ENCODE results near the gene RAC2. TPM values are rescaled to one million over a fixed set of nuclear protein-coding genes. Genes with fewer than 3 reads are reported as not detected.
"Not testable (repeated sequence)": the region's sequence is repeated elsewhere in the genome, so short reads cannot be mapped to it uniquely, and the experiment has no call there.

Gene RAC2
- total RNA-seq, 1 experiment from 2014 or later: 246 TPM

DNA sequence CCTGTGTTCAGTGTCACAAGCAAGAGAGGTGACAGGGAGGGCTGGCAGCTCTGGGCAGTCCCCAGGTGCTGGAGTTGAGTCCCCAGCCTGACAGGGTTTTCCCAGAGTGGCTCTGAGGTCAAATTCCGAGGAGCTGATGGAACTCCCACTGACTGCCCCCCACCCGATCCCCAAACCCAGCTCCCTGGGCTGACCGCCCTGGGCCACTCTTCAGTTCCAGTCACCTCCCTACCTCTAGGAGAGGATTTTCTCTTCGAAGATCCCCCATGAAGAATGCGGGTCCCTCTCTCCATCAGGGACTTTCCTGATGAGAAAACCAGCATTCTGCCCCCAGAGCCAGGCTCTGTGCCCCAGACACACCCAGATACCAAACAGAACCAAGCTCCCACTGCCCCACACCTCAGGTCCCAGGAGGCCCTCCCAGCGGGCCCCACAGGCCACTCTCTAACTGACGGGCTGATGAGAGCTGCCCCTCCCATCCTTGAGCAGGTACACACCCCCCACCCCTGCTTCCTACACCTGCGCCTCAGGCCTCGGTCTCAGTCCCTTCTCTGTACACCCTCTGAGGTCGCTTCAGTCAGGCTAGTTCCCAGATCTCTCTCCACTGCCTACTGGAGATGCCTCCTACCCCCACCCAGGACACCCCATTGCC, 12.1 kb upstream of the RAC2 start:
- DNase-seq (ENCODE audit: low read depth): no peak

DNA sequence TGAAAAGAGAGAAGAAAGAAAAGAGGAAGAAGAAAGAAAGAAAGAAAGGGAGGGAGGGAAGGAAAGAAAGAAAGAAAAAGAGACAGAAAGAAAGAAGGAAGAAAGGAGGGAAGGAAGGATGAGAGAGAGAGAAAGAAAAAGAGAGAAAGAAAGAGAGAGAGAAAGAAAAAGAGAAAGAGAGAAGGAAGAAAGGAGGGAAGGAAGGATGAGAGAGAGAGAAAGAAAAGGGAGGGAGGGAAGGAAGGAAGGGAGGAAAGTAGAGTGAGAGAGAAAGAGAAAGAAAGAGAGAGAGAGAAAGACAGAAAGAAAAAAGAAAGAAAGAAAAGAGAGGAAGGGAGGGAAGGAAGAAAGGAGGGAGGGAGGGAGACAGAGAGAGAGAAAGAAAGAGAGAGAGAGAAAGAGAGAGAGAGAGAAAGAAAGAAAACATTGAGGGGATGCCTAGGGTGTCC, 11.5 kb upstream of the RAC2 start:
- no peak for DNase-seq (ENCODE audit: low read depth)

DNA sequence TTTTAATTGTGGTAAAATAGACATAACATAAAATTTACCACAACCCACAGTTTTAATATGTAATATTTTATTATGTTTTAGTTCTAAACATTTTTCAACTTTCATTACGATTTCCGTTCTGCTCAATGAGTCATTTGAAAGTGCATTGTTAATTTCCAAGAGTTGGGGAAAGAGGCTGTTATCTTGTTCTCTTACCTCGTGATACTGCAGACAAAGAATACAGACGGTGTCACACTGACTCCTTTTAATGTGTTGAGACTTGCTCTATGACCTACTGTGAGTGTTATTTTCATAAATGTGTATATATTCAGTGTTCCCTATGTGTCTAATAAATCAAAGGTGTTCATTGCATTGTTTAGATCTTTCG, 10.8 kb upstream of the RAC2 start:
- peak; percentile 39 for DNase-seq (ENCODE audit: low read depth)

DNA sequence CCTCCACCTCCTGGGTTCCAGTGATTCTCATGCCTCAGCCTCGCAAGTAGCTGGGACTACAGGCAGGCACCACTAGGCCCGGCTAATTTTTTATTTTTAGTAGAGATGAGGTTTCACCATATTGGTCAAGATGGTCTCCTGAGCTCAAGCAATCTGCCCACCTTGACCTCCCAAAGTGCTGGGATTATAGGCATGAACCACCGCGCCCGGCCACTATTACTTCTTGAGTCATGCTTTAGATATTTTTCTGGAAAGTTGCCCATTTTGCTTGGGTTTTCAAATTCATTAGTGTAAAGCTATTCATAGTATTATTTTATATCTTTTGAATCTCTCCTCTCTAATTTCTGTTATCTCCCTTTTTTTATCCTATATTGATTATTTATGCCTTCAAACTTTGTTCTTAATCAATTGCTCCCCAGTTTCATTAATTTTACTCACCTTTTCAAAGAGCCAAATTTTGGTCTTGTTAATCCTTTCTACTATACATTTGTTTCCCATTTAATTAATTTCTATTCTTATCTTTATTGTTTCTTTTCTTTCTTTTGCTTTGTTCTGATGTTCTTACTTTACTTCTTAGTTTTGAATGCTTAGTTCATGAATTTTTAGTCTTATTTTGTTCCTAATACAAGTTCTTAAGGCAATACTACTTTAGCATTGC, 10.3 kb upstream of the RAC2 start:
- peak; percentile 76 for DNase-seq (ENCODE audit: low read depth)

DNA sequence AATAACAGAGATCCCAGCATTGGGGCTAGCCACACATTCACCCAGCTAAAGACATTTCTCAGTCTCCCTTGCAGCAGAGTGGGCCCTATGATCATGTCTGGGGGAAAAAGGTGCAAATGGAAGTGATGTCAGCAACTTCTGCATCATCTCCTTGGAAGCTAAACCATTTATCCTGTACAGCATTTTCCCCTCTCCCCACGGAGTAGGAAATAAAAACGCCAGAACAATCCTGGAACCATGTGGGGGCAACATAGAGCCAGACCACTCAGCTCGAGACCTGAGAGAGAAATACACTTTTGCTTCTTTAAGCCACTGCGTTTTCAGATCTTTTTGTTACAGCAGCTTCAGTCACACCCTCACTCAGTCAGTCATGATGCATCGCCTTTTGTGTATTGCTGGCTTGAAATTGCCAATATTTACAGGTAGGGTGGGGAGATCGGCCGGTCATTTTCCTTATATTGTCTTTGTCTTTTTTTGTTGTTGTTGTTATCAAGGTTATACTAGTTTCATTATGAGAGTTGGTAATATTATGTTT, 9.1 kb upstream of the RAC2 start:
- peak; percentile 20 for DNase-seq (ENCODE audit: low read depth)

DNA sequence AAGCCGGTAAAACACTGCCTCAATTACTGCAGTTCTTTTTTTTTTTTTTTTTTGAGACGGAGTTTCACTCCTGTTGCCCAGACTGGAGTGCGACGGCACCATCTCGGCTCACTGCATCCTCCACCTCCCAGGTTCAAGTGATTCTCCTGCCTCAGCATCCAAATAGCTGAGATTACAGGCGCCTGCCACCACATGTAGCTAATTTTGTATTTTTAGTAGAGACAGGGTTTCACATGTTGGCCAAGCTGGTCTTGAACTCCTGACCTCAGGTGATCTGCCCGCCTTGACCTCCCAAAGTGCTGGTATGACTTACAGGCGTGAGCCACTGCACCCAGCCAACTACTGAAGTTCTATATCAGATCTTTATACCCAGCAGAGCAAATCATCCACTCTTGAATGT, 7.8 kb upstream of the RAC2 start:
- DNase-seq (ENCODE audit: low read depth): not testable (repeated sequence)

DNA sequence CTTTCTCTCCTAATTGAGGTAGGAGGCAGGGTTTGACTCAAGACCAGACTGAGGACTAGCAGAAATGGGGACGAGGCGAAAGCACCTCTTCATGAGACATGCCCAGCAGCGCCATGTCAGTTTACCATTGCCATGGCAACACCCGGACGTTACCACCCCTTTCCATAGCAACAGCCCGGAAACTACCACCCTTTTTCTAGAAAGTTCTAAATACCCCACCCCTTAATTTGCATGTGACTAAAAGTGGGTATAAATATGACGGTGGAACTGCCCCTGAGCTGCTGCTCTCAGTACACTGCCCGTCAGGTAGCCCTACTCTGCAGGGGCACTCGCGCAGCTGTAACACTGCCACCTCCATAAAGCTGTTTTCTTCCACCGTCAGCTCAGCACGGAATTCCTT, 5.9 kb upstream of the RAC2 start:
- no peak for DNase-seq (ENCODE audit: low read depth)

DNA sequence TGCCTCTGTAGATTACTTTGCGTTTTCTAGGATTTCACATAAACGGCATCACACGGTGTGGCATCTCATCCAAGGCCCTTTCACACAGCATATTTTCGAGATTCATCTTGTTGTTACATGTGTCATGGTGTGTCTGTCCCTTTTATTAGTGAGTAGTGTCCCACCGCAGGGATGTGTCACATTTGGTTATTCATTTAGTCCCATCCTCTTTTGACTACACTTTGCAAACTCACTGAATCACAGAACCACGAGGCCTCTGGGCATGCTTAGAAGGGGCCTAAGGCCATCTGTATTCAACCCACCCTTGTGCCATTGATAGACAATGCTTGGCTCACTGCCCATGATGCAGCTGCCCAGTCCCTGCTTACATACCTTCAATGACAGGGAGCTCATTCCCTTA, 4.2 kb upstream of the RAC2 start:
- peak; percentile 39 for DNase-seq (ENCODE audit: low read depth)

DNA sequence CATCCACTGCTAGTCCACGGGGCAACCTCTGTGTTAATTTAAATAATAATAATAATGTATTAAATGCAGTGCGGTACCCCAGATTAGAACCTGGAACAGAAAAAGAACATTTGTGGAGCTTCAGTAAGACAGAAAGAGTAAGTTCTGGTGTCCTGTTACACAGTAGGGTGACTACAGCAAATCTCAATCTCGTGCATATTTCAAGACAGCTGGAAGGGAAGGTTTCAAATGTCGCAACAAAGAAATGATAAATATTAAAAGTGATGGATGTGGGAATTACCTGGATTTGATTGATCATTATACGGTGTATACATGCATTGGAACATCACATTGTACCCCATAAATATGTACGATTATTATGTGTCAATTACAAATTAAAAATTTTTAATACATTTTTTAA, 1.7 kb upstream of the RAC2 start:
- DNase-seq (ENCODE audit: low read depth): no peak

DNA sequence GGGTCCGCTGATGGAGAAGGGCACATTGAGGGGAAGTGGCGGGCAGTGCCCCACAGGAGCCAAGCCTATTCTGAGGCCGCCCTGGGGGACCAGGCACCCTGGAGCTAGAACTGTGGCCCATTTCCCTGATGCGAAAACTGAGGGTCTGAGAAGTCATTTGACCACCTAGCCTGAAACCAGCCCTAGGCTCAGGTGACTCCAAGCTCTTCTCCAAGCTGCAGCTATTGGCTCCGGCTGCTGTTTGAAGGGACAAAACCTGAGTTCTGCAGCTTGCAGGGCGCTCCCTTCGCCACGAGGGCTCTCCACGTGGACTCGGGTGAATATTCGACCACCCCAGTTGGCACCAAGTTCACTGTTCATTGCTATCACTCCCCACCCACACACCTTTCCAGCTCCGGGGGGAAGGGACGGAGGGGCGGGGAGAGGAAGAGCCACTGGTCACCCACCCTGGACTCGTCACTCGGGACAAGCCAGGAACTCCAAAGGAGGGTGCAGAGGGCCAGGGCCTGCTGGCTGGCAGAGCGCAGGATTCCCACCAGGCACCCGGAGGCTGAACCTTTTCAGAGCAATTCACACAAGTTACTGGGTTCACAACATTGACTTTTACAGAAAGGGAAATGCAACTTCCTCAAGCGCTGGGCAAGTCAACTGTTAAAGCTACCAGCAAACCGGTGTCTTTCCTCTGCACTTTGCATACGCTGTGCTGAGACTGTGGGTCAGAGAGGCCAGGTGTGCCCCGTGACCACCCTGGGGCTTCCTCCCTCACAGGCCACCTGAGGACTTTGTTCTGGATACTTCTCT, 1.1 kb upstream of the RAC2 start:
- no peak for DNase-seq (ENCODE audit: low read depth)

DNA sequence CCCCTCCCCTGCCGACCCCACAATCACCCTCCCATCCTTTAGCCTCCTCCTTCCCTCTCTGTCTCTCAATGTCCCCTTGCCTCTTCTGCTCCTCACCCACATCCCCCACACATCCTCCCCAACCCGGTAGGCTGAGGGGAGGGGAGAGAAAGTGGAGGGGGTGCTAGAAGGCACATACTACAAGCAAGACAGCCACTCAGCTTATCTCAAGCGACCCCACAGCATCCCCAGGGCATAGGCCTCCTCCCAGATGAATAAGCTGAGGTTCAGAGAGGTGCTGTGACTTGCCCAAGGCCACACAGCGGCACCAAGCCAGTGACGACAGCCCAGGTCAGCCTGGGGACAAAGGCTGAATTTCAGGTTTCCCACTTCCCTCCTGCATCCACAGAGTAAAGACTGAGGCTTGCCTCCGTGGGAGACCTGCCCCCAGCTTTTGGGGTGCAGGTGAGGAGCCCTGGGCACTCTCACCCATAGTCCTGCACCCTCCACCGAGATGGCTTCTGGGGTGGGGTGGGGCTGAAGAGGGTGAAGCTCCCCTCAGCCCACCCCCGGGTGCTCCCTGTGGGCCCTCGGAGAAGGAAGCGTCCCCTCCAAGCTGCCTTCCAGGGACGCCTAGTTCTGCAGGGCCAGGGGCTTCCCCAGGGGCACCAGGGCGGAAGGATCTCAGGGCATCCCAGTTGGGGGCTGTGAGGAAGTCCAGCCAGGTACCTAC, 511 bp downstream of the RAC2 start:
- no peak for DNase-seq (ENCODE audit: low read depth)

DNA sequence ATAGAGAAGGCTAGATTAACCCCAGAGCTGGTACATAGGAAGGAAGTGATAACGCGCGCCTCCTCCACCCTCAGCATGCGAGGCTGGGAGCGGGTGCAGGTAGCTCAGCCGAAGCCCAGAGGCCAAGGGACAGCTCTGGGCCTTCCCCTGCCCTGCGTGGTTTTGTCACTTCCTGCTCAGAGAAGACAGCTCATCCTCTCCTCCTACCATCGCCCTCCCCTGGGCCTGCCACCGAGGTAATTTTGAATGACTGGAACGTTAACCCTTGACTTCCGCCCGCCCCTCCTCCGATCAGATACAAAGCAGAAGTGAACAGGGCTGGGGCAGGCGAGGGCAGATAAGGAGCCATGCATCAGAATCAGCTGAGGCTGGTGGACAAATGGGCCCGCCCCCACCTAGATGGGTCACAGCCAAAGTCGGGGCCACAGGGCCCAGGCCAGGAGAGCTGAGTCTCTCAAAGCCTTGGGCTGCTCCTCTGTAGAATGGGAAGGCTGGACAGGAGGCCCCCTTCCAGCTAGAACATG, 1.6 kb downstream of the RAC2 start:
- peak; percentile 87 for DNase-seq (ENCODE audit: low read depth)

DNA sequence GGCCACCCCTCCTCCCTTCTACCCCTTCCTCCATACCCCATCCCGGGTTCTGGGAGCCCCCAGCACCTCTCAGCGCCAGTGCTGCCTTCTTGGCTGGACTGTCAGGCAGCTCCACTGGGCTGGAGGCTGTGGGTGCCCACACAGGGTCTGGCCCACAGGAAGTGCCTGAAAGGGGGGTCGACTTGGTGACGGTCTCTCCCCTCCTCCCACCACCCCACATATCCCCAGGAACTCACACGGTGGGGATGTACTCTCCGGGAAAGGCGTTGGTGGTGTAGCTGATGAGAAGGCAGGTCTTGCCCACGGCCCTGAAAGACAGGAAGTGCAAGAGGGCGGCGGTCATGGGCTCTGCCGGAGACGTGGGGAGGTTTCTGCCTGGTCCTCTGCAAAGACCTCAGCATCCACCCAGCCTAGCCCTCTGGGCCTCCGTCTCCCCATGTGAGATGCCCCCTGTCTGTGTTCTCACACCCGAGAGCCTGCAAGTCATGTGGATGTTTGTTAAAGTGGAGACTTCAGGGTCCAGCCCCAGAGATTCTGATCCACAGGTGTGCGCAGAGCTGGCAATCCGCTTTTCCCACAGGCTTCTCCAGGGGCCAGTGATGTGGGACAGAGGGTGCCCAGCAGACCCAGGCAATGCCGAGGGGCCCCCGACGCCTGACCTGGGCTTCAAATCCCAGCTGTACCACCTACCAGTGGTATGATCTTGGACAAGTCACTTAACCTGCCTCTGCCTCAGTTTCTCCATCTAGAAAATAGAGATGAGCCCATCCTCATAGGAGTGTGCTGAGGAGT, 2.5 kb downstream of the RAC2 start:
- DNase-seq (ENCODE audit: low read depth): no peak

DNA sequence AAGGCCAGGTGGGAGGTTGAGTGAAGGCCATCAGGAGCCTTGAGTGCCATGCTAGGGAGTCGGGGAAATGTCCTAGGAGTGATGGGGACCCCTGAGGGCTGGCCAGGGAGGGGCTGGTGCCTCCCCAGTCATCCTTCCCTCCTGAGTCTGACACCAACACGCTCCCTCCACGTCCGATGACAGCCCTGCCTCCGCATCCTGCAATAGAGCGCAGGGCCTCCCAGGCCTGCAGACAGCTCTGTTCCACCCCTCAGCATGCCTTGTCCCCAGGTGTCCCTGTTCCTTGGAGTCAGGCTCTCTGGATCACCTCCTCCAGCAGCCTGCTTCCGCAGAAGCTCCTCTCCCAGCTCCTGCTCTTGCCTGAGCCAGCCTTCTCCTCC, 3.1 kb downstream of the RAC2 start:
- no peak for DNase-seq (ENCODE audit: low read depth)

DNA sequence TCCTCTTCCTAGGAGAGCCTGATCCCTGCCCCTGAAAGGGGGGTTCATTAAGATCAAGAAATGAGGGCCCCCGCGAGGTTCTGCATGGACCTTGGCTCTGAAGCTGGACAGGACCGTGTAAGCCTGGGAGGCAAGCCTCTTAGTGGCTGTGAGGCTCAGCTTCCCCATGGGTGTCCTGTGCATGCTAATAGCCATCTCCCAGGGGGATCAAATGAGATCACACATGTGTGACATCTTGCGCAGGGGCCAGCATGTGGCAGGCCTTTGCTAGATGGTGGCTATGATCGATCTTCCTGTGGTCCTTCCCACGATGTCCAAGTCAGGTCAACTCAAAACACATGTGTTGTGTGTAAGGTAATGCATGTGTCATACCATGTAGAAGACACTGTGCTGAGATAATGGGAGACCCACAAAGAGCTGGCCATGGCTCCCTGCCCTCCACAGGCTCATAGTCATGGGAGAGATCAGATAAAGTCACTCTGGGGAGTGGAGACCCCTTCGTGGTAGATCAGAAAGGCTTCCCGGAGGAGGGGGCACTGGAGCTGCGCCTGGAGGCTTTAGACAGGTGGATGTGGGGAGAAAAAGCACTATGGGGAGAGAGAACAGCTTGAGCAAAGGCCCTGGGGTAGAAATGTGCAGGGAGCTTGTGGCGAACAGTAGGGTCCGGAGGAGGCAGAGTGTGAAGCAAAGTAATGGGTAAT, 3.7 kb downstream of the RAC2 start:
- no peak for DNase-seq (ENCODE audit: low read depth)

DNA sequence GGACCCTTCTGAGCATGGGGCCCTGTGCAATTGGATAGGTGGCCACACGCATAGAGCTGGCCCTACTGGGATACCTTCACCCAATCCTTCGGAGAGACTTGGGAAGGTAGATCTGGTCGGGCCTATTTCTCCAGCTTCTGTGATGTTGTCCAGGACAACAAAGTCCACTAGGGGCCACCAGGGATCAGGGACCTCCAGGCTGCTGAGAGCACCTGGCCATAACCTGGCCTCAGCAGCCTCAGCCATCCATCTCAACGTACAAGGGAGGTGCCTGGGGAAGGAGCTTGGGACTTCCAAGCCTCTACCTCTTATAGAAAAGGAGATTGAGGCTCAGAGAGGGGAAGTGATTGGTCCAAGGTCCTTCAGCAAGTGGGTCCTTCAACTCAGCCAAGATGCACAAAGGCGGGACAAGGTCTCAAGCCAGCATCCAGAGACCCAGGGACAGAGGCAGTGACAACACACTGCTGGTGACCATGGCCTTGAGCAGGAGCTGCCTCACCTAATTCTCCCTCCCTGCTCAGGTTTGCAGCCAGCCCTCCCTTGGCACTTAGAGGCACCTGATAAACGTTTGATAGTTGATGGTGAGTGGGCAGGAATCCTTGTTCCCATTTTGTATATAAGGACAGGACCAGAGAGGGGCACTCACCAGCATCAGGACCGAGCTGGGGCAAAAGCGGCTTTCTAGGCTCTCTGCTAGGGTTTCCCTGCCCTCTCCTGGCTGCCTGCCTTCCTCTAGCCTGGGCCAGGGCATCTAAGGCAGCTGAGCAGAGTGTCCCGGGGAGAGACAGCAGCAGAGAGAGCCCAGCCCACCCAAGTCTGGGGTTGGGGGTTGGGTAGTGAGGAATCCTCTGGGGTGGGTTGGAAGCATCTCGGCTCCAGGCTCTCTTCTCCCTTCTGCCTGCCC, 4.5 kb downstream of the RAC2 start:
- no peak for DNase-seq (ENCODE audit: low read depth)

DNA sequence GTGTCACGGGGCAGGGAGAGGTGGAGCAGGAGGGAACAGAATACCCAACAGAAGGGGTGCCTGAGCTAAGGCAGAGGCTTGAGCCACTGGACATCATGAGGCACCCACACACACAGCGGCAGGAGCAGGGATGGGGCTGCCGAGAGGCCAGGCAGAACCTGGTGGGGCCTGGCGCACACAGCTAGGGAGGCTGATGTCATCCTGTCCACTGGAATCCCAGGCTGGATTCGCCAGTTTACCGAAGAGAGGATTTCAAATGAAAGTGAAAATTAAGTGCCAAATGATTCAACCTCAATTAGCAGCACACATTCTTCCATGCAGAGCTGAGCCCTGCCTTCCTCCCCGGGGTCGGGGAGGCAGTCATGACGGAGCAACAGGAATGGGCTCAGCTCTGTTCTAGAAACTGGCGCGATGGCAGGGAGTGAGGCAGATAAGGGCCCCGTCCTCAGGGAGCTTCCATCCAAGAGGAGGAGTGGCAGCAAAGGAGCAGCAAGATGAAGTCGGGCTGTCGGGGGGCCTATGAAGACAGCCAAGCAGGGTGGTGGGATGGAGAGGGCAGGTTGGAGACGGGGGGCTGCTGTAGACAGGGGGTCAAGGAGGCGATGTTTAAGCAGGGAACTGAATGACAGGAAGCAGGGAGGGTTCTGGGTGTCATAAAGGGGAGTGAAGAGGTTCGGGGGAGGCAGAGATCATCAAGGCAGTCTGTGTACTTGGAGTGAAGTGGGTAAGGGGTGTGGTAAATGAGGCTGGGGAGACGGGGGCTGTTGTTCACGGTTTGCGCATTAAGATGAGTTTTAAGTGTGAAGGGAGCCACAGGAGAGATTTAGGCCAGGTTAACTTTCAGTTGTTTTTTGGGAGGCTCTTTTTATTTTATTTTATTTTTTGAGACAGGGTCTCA, 6.4 kb downstream of the RAC2 start:
- no peak for DNase-seq (ENCODE audit: low read depth)

All from HT1080 (cell line).